SK-N-MC (cell line): ENCODE measurements around the gene USB1.

Source experiments
- EZH2 ChIP-seq: fragments of 200-600 bp; sonication (generic); IDR thresholded peaks from one replicate; pipeline ENCODE4 v1.6.1; 2017; ENCODE audit warnings: antibody characterized with exemption
- POLR2AphosphoS5 ChIP-seq: IDR thresholded peaks from 2 replicates; pipeline ENCODE4 v1.6.1; 2012; ENCODE audit warnings: mild to moderate bottlenecking, low read depth, low read length, borderline replicate concordance

GRCh38 chr16:57999366-57999970 lies 1.7 kb upstream of the USB1 start:
- TF ChIP-seq POLR2AphosphoS5 (no peak), EZH2 (no peak)
